K562 (cell line): ENCODE measurements around the gene COL24A1. TPM values are rescaled to one million over a fixed set of nuclear protein-coding genes. Genes with fewer than 3 reads are reported as not detected.

Experiments used
- ATAC-seq: fragments of 200-7000 bp; cut with Tn5 transposase; 3 replicates; pipeline ENCODE4 v1.9.1; 2020; ENCODE audit warnings: moderate library complexity
- BruUV-seq: library from RNA; stranded (reverse); fragments of 400-500 nt; replicated peaks from 2 replicates; lab custom pipeline; 2021; lab: Mats Ljungman, UMichigan
- CTCF ChIA-PET: fragments of 300-600 bp; formaldehyde crosslinking; extraction: SDS; loops from one replicate; lab custom pipeline; 2021; ENCODE audit warnings: low intra/inter-chr PET ratio; lab: Yijun Ruan, JAX
- POLR2A ChIA-PET: fragments of 300-600, 350-650 bp; sonication (Branson Sonifier 250); formaldehyde crosslinking; extraction: SDS; loops from one replicate; lab custom pipeline; 2021; ENCODE audit warnings: antibody characterized with exemption, inconsistent platforms; lab: Yijun Ruan, JAX
- DNase-seq, 4 experiments: peaks; one replicate each; pipeline versions ENCODE4 v3.0.0 to v3.0.0-alpha.2; 2011 to 2018; ENCODE audit warnings: low spot score in 3 of 4, mixed read lengths in 3 of 4; ENCODE audit errors: extremely low read depth in 1 of 4
- FAIRE-seq: peaks from 2 replicates; lab custom pipeline; 2011; peaks lifted over from hg19 to GRCh38; lab: Jason Lieb, UNC
- H2AFZ ChIP-seq: 2 replicates; pipeline ENCODE4 v1.6.0; 2011; ENCODE audit warnings: low read depth, low read length, control low read depth, inconsistent platforms
- H3K27ac ChIP-seq: fragments of 200-600 bp; 3 replicates; pipeline ENCODE4 v1.8.0; 2011; ENCODE audit warnings: low read depth, mild to moderate bottlenecking, control low read depth, inconsistent platforms, low read length, moderate library complexity, mixed read lengths; ENCODE audit errors: extremely low read depth
- H3K27me3 ChIP-seq, 2 experiments: fragments of 300-600 bp in 1 of 2; 2 replicates in 1 of 2; 3 replicates in 1 of 2; pipeline versions ENCODE4 v1.6.0 to v1.8.0; 2011; ENCODE audit warnings: inconsistent platforms in 2 of 2, low read length in 2 of 2, mild to moderate bottlenecking in 1 of 2, mixed read lengths in 1 of 2, moderate library complexity in 1 of 2; ENCODE audit not compliant: control insufficient read depth in 2 of 2, insufficient read depth in 2 of 2
- H3K36me3 ChIP-seq: fragments of 300-600 bp; 3 replicates; pipeline ENCODE4 v1.8.0; 2011; ENCODE audit warnings: mild to moderate bottlenecking, low read length, inconsistent platforms; ENCODE audit not compliant: control insufficient read depth, insufficient read depth
- H3K4me1 ChIP-seq, 2 experiments: fragments of 200-600 bp in 1 of 2; replicated peaks in 1 of 2; 2 replicates in 1 of 2; 3 replicates in 1 of 2; pipeline versions ENCODE4 v1.5.1 to v1.8.0; 2011; ENCODE audit warnings: inconsistent platforms in 2 of 2, low read length in 2 of 2, mild to moderate bottlenecking in 1 of 2, mixed read lengths in 1 of 2, moderate library complexity in 1 of 2; ENCODE audit not compliant: control insufficient read depth in 2 of 2, insufficient read depth in 2 of 2
- H3K4me2 ChIP-seq: 2 replicates; pipeline ENCODE4 v1.6.1; 2011; ENCODE audit warnings: low read length, control low read depth, inconsistent platforms, mixed read lengths; ENCODE audit not compliant: insufficient read depth
- H3K4me3 ChIP-seq: fragments of 200-600 bp; sonication (generic), shearing (Covaris generic); 2 replicates; pipeline ENCODE4 v1.5.1; 2016; ENCODE audit warnings: control low read depth, inconsistent platforms
- H3K79me2 ChIP-seq: fragments of 200-600 bp; 3 replicates; pipeline ENCODE4 v1.8.0; 2011; ENCODE audit warnings: low read length, inconsistent platforms; ENCODE audit not compliant: control insufficient read depth, insufficient read depth
- H3K9ac ChIP-seq, 2 experiments: 2 replicates each; pipeline versions ENCODE4 v1.6.0 to v1.6.1; 2011; ENCODE audit warnings: low read depth in 2 of 2, low read length in 2 of 2, control low read depth in 1 of 2, inconsistent platforms in 1 of 2, mild to moderate bottlenecking in 1 of 2, mixed read lengths in 1 of 2; ENCODE audit not compliant: insufficient read depth in 1 of 2
- H3K9me1 ChIP-seq: one replicate; pipeline ENCODE4 v1.6.0; 2011; ENCODE audit warnings: inconsistent platforms, mild to moderate bottlenecking, low read length, moderate library complexity; ENCODE audit not compliant: control insufficient read depth, insufficient read depth
- H3K9me3 ChIP-seq: replicated peaks from 2 replicates; pipeline ENCODE4 v1.5.1; 2011; ENCODE audit warnings: low read depth, low read length, inconsistent platforms; ENCODE audit not compliant: control insufficient read depth, insufficient read depth
- H4K20me1 ChIP-seq: replicated peaks from 2 replicates; pipeline ENCODE4 v1.6.1; 2011; ENCODE audit warnings: low read length, inconsistent platforms, mixed read lengths; ENCODE audit not compliant: control insufficient read depth, insufficient read depth
- ARID1B ChIP-seq: fragments of 450-650 bp; IDR thresholded peaks from 2 replicates; pipeline ENCODE4 v1.6.1; 2016; ENCODE audit warnings: antibody characterized with exemption, mild to moderate bottlenecking, inconsistent platforms
- HMG20B ChIP-seq: fragments of 250-450 bp; sonication (Bioruptor Pico); IDR thresholded peaks from 2 replicates; pipeline ENCODE4 v1.5.0; 2021; ENCODE audit warnings: mild to moderate bottlenecking
- RBM34 ChIP-seq: fragments of 200-400 bp; formaldehyde crosslinking; IDR thresholded peaks from 2 replicates; pipeline ENCODE4 v1.6.1; 2018; ENCODE audit warnings: low read length, borderline replicate concordance; ENCODE audit not compliant: insufficient read depth
- TCF7 ChIP-seq: sonication (generic); IDR thresholded peaks from 2 replicates; pipeline ENCODE4 v1.6.1; 2016; ENCODE audit warnings: antibody characterized with exemption, borderline replicate concordance
- THAP7 ChIP-seq: fragments of 250-450 bp; sonication (Bioruptor Pico); IDR thresholded peaks from 2 replicates; pipeline ENCODE4 v1.5.0; 2021
- ZNF140 ChIP-seq: fragments of 250-450 bp; sonication (Bioruptor Pico); IDR thresholded peaks from 2 replicates; pipeline ENCODE4 v1.8.0; 2021; ENCODE audit warnings: moderate library complexity, mild to moderate bottlenecking, inconsistent platforms
- WGBS: fragments of 100-300 bp; shearing (Covaris generic); methylation state at CpG from one replicate; pipeline ENCODE4 v1.1.6; 2016; ENCODE audit warnings: low coverage, mixed read lengths; ENCODE audit not compliant: insufficient coverage; ENCODE audit errors: missing lambda C conversion rate; 5-methylcytosine and 5-hydroxymethylcytosine counted together
- in situ Hi-C: fragments of 300-500 bp; cut with MboI; formaldehyde crosslinking; loops from 4 replicates; pipeline ENCODE4 v1.15.0; 2018; ENCODE audit warnings: inconsistent platforms, mixed read lengths
- intact Hi-C: fragments of 100-400 bp; cut with micrococcal nuclease; formaldehyde crosslinking; loops from 2 replicates; pipeline ENCODE4 v1.14.2; 2022
- polyA plus RNA-seq, 8 experiments: library from polyadenylated mRNA; depleted of rRNA in 4 of 8; stranded (reverse) in 5 of 8; unstranded in 3 of 8; fragments of >200 nt; fragmentation: Nextera tagmentation in 2 of 8; fragmentation: Illumina TruSeq in 1 of 8; extraction: Ambion mirVana in 2 of 8; extraction: Trizol in 1 of 8; gene quantifications; 2 replicates each; pipeline versions ENCODE4 v1.2.1 to v1.2.3, GENCODE V29; 2011 to 2014; ENCODE audit warnings: inconsistent platforms in 1 of 8, missing spikeins in 1 of 8
- total RNA-seq, 7 experiments: library from RNA; depleted of rRNA in 6 of 7; stranded (reverse); fragments of >200 nt in 6 of 7; fragmentation: Illumina TruSeq in 2 of 7; extraction: Trizol in 2 of 7; gene quantifications; 2 replicates each; pipeline versions ENCODE4 v1.2.1 to v1.2.3, GENCODE V29; 2011 to 2021; ENCODE audit warnings: low replicate concordance in 1 of 7

COL24A1 gene
- total and polyA plus RNA-seq, 9 of the 15 experiments (the other 6 are each of a cell fraction or from before 2014, with no cell fraction given) = 0.01 to 0.06 (median 0.03) TPM; not detected in 2

GRCh38 chr1:86114816-86115400 is 41.7 kb downstream of the COL24A1 start:
- no peaks in the 10 kb centered on the region for H3K27me3 ChIP-seq
- in situ Hi-C loops (no loop called here), intact Hi-C loops (no loop called here)
- no peaks in the 10 kb centered on the region for H3K4me1 ChIP-seq
- ATAC-seq = no peak
- no peak for FAIRE-seq
- no peak overlapping the region for H2AFZ ChIP-seq
- no peaks in the 10 kb centered on the region for H3K9me3 ChIP-seq
- BruUV-seq = no TSS peak
- no peaks in the 10 kb centered on the region for H4K20me1 ChIP-seq
- ChIA-PET POLR2A (no interaction called here), CTCF (no interaction called here)
- no peak overlapping the region for H3K4me2 ChIP-seq
- no peak overlapping the region for H3K4me3 ChIP-seq
- no peaks in the 10 kb centered on the region for H3K79me2 ChIP-seq
- DNase-seq = no peak
- 2% methylated on average over 4 of the region's 4 CpGs for WGBS
- H3K27ac ChIP-seq = no peak overlapping the region
- TF ChIP-seq ARID1B (no peak), THAP7 (CRISPR knock-in tag) (no peak), ZNF140 (CRISPR knock-in tag) (no peak), RBM34 (no peak), TCF7 (no peak), HMG20B (CRISPR knock-in tag) (no peak)
- no peaks in the 10 kb centered on the region for H3K9me1 ChIP-seq
- no peaks in the 10 kb centered on the region for H3K36me3 ChIP-seq
- H3K9ac ChIP-seq = no peak overlapping the region
